Measurements from ENCODE around the gene HK1.

DNA sequence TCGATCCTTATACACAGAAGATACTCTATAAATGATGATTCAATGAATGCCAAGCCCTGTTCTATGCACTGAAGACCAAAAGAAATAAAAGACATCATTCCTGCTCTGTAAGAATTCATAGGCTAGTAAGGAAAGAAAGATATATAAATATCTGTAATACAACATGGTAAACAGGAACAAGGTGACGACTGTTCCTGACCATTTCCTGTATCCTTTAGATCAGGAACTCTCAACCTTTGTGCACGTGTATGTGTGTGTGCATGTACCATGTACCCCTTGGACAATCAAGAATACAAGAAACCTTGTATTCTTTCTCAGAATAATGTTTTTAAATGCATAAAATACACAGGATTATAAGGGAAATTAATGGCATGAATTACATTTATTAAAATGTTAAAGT is 7.3 kb upstream of the HK1 start:
- TF ChIP-seq, protein P1, sequence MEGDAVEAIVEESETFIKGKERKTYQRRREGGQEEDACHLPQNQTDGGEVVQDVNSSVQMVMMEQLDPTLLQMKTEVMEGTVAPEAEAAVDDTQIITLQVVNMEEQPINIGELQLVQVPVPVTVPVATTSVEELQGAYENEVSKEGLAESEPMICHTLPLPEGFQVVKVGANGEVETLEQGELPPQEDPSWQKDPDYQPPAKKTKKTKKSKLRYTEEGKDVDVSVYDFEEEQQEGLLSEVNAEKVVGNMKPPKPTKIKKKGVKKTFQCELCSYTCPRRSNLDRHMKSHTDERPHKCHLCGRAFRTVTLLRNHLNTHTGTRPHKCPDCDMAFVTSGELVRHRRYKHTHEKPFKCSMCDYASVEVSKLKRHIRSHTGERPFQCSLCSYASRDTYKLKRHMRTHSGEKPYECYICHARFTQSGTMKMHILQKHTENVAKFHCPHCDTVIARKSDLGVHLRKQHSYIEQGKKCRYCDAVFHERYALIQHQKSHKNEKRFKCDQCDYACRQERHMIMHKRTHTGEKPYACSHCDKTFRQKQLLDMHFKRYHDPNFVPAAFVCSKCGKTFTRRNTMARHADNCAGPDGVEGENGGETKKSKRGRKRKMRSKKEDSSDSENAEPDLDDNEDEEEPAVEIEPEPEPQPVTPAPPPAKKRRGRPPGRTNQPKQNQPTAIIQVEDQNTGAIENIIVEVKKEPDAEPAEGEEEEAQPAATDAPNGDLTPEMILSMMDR (IDR thresholded peaks at IDR 0.05; ENCODE audit: insufficient read depth, low read depth, low read length), result no peak
- no peak for TF ChIP-seq EZH2 (IDR thresholded peaks at IDR 0.05; ENCODE audit: insufficient read depth, low read length)

Measured in astrocyte (in vitro differentiated cells and primary cell).